OCI-LY7 (cell line): Measurements from ENCODE around the gene FUT8. TPM values are rescaled to one million over a fixed set of nuclear protein-coding genes. Genes with fewer than 3 reads are reported as not detected.
A peak's percentile ranks its signal among the peaks of the same experiment; 100 is the strongest.

Experiments used
- BruUV-seq: library from RNA; stranded (reverse); fragments of 400-500 nt; replicated peaks from 2 replicates; lab custom pipeline; 2021; lab: Mats Ljungman, UMichigan
- CTCF ChIA-PET: fragments of 300-600 bp; sonication (Branson Sonifier 250); formaldehyde crosslinking; loops from one replicate; lab custom pipeline; 2022; ENCODE audit warnings: antibody characterized with exemption; ENCODE audit not compliant: unreplicated experiment; lab: Charles Lee
- POLR2A ChIA-PET: fragments of 300-600 bp; sonication (Branson Sonifier 250); formaldehyde crosslinking; loops from one replicate; lab custom pipeline; 2022; ENCODE audit warnings: antibody characterized with exemption; lab: Charles Lee
- DNase-seq: peaks from one replicate; pipeline ENCODE4 v3.0.0-alpha.2; 2015; ENCODE audit warnings: low spot score
- H2AFZ ChIP-seq: fragments of 200-600 bp; sonication (generic), shearing (Covaris generic); 2 replicates; pipeline ENCODE4 v1.6.1; 2014; ENCODE audit warnings: mild to moderate bottlenecking, antibody characterized with exemption, low read length, moderate library complexity
- H3K27ac ChIP-seq: fragments of 200-600 bp; sonication (generic); 2 replicates; pipeline ENCODE4 v1.5.1; 2014; ENCODE audit warnings: mixed run types, low read depth, mild to moderate bottlenecking, moderate library complexity, low read length, inconsistent platforms; ENCODE audit not compliant: poor library complexity, severe bottlenecking
- H3K36me3 ChIP-seq: fragments of 200-600 bp; sonication (generic); 2 replicates; pipeline ENCODE4 v1.6.1; 2014; ENCODE audit warnings: mild to moderate bottlenecking, antibody characterized with exemption, low read length, moderate library complexity, mixed read lengths; ENCODE audit not compliant: insufficient read depth
- H3K4me1 ChIP-seq: fragments of 200-600 bp; sonication (generic); 2 replicates; pipeline ENCODE4 v1.5.1; 2014; ENCODE audit warnings: mild to moderate bottlenecking, low read length; ENCODE audit not compliant: insufficient read depth, poor library complexity, severe bottlenecking
- H3K4me2 ChIP-seq: fragments of 200-600 bp; sonication (generic); 2 replicates; pipeline ENCODE4 v1.6.1; 2014; ENCODE audit warnings: mild to moderate bottlenecking, low read length
- H3K4me3 ChIP-seq: fragments of 200-600 bp; sonication (generic); 2 replicates; pipeline ENCODE4 v1.5.1; 2014; ENCODE audit warnings: mild to moderate bottlenecking, low read depth, low read length; ENCODE audit not compliant: poor library complexity, severe bottlenecking
- H3K79me2 ChIP-seq: fragments of 200-600 bp; sonication (generic); 2 replicates; pipeline ENCODE4 v1.6.1; 2016; ENCODE audit warnings: low read depth, mild to moderate bottlenecking, low read length, moderate library complexity, mixed read lengths; ENCODE audit not compliant: insufficient read depth
- H3K9me2 ChIP-seq: fragments of 200-600 bp; sonication (generic); 2 replicates; pipeline ENCODE4 v1.6.1; 2016; ENCODE audit warnings: mild to moderate bottlenecking, low read length, mixed read lengths; ENCODE audit not compliant: insufficient read depth
- H3K9me3 ChIP-seq: fragments of 200-600 bp; sonication (generic); 2 replicates; pipeline ENCODE4 v1.6.1; 2014; ENCODE audit warnings: mild to moderate bottlenecking, mixed run types, low read length, mixed read lengths
- H4K20me1 ChIP-seq: fragments of 200-600 bp; sonication (generic); 2 replicates; pipeline ENCODE4 v1.6.1; 2014; ENCODE audit warnings: mild to moderate bottlenecking, antibody characterized with exemption, low read length, moderate library complexity, mixed read lengths; ENCODE audit not compliant: insufficient read depth
- EZH2phosphoT487 ChIP-seq: fragments of 200-600 bp; sonication (generic); IDR thresholded peaks from 2 replicates; pipeline ENCODE4 v1.6.1; 2018; ENCODE audit warnings: low read depth, borderline replicate concordance, mild to moderate bottlenecking, mixed run types, antibody characterized with exemption, low read length, moderate library complexity, mixed read lengths
- intact Hi-C: fragments of 100-400 bp; cut with micrococcal nuclease; formaldehyde crosslinking; loops from one replicate; pipeline ENCODE4 v1.10.0; 2022; ENCODE audit not compliant: unreplicated experiment
- total RNA-seq, 2 experiments: library from RNA; depleted of rRNA in 1 of 2; stranded (reverse); fragments of >200 nt in 1 of 2; shearing (Covaris generic) in 1 of 2; gene quantifications; 2 replicates each; pipeline ENCODE4 v1.2.3, GENCODE V29; 2014 to 2022
- TF ChIP-seq, protein P1 (sequence below): fragments of 200-600 bp; sonication (generic); conservative IDR thresholded peaks from 2 replicates; pipeline ENCODE4 v1.5.1; 2014; ENCODE audit warnings: mild to moderate bottlenecking, antibody characterized with exemption, low read length, moderate library complexity, mixed read lengths

FUT8 gene
- total RNA-seq, 2 experiments from 2014 or later = 90.3 to 174 TPM

DNA sequence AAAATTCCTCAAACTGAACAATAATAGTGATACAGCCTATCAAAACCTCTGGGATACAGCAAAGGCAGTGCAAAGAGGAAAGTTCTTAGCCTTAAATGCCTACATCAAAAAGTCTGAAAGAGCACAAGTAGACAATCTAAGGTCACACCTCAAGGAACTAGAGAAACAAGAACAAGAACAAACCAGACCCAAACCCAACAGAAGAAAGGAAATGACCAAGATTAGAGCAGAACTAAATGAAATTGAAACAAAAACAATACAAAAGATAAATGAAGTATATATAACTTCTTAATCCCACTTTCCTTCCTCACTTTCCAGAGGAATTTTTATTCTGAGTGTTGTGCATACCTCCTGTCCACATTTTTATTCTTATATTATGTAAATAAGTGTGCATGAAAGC lies 192.0 kb downstream of the FUT8 start:
- POLR2A ChIA-PET = no interaction called here
- H3K27ac ChIP-seq = no peak overlapping the region
- 0 out of 2 replicates have a peak, but pooled peaks cover 7% of the 10 kb centered on the region for H4K20me1 ChIP-seq
- TF ChIP-seq, protein P1, sequence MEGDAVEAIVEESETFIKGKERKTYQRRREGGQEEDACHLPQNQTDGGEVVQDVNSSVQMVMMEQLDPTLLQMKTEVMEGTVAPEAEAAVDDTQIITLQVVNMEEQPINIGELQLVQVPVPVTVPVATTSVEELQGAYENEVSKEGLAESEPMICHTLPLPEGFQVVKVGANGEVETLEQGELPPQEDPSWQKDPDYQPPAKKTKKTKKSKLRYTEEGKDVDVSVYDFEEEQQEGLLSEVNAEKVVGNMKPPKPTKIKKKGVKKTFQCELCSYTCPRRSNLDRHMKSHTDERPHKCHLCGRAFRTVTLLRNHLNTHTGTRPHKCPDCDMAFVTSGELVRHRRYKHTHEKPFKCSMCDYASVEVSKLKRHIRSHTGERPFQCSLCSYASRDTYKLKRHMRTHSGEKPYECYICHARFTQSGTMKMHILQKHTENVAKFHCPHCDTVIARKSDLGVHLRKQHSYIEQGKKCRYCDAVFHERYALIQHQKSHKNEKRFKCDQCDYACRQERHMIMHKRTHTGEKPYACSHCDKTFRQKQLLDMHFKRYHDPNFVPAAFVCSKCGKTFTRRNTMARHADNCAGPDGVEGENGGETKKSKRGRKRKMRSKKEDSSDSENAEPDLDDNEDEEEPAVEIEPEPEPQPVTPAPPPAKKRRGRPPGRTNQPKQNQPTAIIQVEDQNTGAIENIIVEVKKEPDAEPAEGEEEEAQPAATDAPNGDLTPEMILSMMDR = no peak
- TF ChIP-seq EZH2phosphoT487 = no peak
- no peaks in the 10 kb centered on the region for H3K9me3 ChIP-seq
- intact Hi-C loops = loop anchor here (10.0 kb wide), 2 partner anchors 320 to 380 kb away; no protein-coding TSS in a partner anchor
- CTCF ChIA-PET = no interaction called here
- no TSS peak for BruUV-seq
- no peak overlapping the region for H3K4me3 ChIP-seq
- H3K4me2 ChIP-seq = no peak overlapping the region
- H3K79me2 ChIP-seq = peaks cover 91% of the 10 kb centered on the region
- no peaks in the 10 kb centered on the region for H3K9me2 ChIP-seq
- H2AFZ ChIP-seq = no peak overlapping the region
- H3K4me1 ChIP-seq = peaks cover 11% of the 10 kb centered on the region
- H3K36me3 ChIP-seq = peaks cover 19% of the 10 kb centered on the region
- DNase-seq = no peak

DNA sequence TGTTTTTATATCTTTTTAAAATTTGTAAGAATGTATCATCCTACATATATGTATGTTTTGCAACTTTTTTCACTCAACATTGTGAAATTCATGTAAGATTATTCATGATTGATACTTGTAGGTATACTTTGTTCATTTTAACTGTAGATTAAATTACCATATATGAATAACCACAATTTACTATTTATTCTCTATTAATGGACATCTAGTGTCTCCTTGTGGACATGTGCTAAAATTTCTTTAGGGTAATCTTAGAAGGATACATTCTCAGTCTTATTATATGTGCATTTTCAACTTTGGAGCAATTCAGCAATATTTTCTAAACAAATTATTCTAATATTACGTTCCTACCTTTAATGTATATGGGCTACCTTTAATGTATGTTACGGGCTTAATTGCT lies 192.4 kb downstream of the FUT8 start:
- intact Hi-C loops = loop anchor here (10.0 kb wide), 2 partner anchors 320 to 380 kb away; no protein-coding TSS in a partner anchor
- Histone ChIP-seq H4K20me1 (0 out of 2 replicates have a peak, but pooled peaks cover 7% of the 10 kb centered on the region), H3K27ac (no peak overlapping the region), H3K4me2 (no peak overlapping the region), H3K4me1 (peaks cover 11% of the 10 kb centered on the region), H3K4me3 (no peak overlapping the region), H3K9me3 (no peaks in the 10 kb centered on the region), H3K9me2 (no peaks in the 10 kb centered on the region), H2AFZ (no peak overlapping the region), H3K36me3 (peaks cover 19% of the 10 kb centered on the region), H3K79me2 (peaks cover 91% of the 10 kb centered on the region)
- TF ChIP-seq EZH2phosphoT487 = no peak
- TF ChIP-seq, protein P1 = peak; percentile 45; the same call in 1 of the 2 replicates
- CTCF ChIA-PET = no interaction called here
- BruUV-seq = no TSS peak
- POLR2A ChIA-PET = no interaction called here
- no peak for DNase-seq

DNA sequence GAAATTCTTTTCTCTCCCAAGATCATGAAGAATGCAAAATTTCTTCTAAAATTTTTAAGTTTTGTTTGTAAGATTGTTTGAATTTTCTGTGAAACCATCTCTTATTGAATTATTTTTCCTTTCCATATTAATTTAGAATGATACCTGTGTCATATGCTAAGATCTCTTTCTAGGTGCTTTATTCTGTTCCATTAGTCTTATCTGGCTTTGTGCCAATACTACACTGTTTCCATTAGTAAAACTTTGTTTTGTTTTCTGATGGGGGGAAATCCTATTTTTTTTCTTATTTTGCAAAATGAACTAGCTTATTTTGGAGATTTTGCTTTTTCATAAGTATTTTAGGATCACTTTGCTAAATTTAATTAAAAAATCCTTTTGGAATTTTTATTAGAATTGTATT lies 193.9 kb downstream of the FUT8 start:
- no peak for DNase-seq

More for the DNA sequence above, 193.9 kb downstream of the FUT8 start:
- no peak overlapping the region for H3K4me3 ChIP-seq
- 0 out of 2 replicates have a peak, but pooled peaks cover 7% of the 10 kb centered on the region for H4K20me1 ChIP-seq
- H3K9me3 ChIP-seq = no peaks in the 10 kb centered on the region
- no peak overlapping the region for H2AFZ ChIP-seq
- TF ChIP-seq, protein P1 = no peak
- no peak for TF ChIP-seq EZH2phosphoT487
- no peak overlapping the region for H3K4me2 ChIP-seq
- H3K36me3 ChIP-seq = peaks cover 22% of the 10 kb centered on the region
- intact Hi-C loops = loop anchor here (10.0 kb wide), 2 partner anchors 322 to 382 kb away; no protein-coding TSS in a partner anchor
- POLR2A ChIA-PET = interaction anchor here (0.7 to 1.7 kb wide), 2 partner anchors 9 to 25 kb away, joined by 3 to 5 read pairs; no protein-coding TSS in a partner anchor
- H3K9me2 ChIP-seq = no peaks in the 10 kb centered on the region
- peaks cover 91% of the 10 kb centered on the region for H3K79me2 ChIP-seq
- no TSS peak for BruUV-seq
- H3K4me1 ChIP-seq = peaks cover 11% of the 10 kb centered on the region
- no peak overlapping the region for H3K27ac ChIP-seq
- CTCF ChIA-PET = no interaction called here
